ENCODE measurements around the gene CNOT10. TPM values are rescaled to one million over a fixed set of nuclear protein-coding genes. Genes with fewer than 3 reads are reported as not detected.

The CNOT10 gene
- total RNA-seq (10 to 100 TPM; 29.9 to 57.5 TPM), polyA plus RNA-seq (10 to 100 TPM; 14.1 to 14.4 TPM)
- long read RNA-seq, donor 1, partial matches to known transcripts: 5 of 9 reads
- long read RNA-seq, donor 1, other reads (novel, unspliced or antisense): 0 of 9 reads
- long read RNA-seq, donor 2, partial matches to known transcripts: 0 of 1 reads
- long read RNA-seq, donor 2, other reads (novel, unspliced or antisense): 0 of 1 reads
- long read RNA-seq, donor 3, partial matches to known transcripts: 0 of 2 reads
- long read RNA-seq, donor 3, other reads (novel, unspliced or antisense): 0 of 2 reads
- long read RNA-seq, donor 4, partial matches to known transcripts: 0 of 1 reads
- long read RNA-seq, donor 4, other reads (novel, unspliced or antisense): 0 of 1 reads
- long read RNA-seq, donor 5, transcript CNOT10-201 (19 exons, 2,815 nt): major isoform, 10 of 13 reads
- long read RNA-seq, donor 5, partial matches to known transcripts: 0 of 13 reads
- long read RNA-seq, donor 5, other reads (novel, unspliced or antisense): 0 of 13 reads

GRCh38 chr3:32684800-32685542 lies at the start of gene CNOT10:
Gene CNOT10, plus strand, starts transcription at chr3:32685188. Its CDS starts 273 bp downstream, at chr3:32685461.
- peaks cover 0 to 7% (median 1%) of the 10 kb centered on the region in 4 donors for H3K36me3 ChIP-seq (ENCODE audit: control insufficient read depth in 4 of 4, insufficient read depth in 4 of 4, low read length in 4 of 4)

GRCh38 chr3:32640939-32641338 lies 44.0 kb upstream of the CNOT10 start:
- WGBS, 2 donors: 68 to 76% methylated on average over 3 of the region's 3 CpGs
- Histone ChIP-seq H3K9ac (ENCODE audit: insufficient read depth in 1 of 2, low read length in 2 of 2) (no peak overlapping the region), H3K27me3 (ENCODE audit: control insufficient read depth in 3 of 3, insufficient read depth in 3 of 3, low read length in 2 of 3) (no peaks in the 10 kb centered on the region), H3K36me3 (ENCODE audit: control insufficient read depth in 4 of 4, insufficient read depth in 4 of 4, low read length in 4 of 4) (no peaks in the 10 kb centered on the region), H3K4me3 (no peak overlapping the region), H3K9me3 (ENCODE audit: control insufficient read depth in 4 of 4, insufficient read depth in 3 of 4, low read length in 3 of 4) (no peaks in the 10 kb centered on the region), H3K27ac (ENCODE audit: low read depth in 1 of 2, low read length in 1 of 2) (no peak overlapping the region), H3K4me1 (ENCODE audit: control insufficient read depth in 5 of 5, insufficient read depth in 5 of 5, low read length in 5 of 5) (peaks cover 0 to 16% (median 0%) of the 10 kb centered on the region in 5 donors)
- no peak for DNase-seq
- TF ChIP-seq CTCF (IDR thresholded peaks at IDR 0.05; ENCODE audit: control extremely low read depth, extremely low read depth): no peak
- ATAC-seq (ENCODE audit: insufficient read depth, low FRiP score): no peak

More at GRCh38 chr3:32684800-32685542, at the start of gene CNOT10:
- Histone ChIP-seq H3K27ac (ENCODE audit: low read depth in 1 of 2, low read length in 1 of 2) (peak within 1 kb of the TSS; percentile 91 to 93), H3K9me3 (ENCODE audit: control insufficient read depth in 4 of 4, insufficient read depth in 3 of 4, low read length in 3 of 4) (no peaks in the 10 kb centered on the region), H3K4me1 (ENCODE audit: control insufficient read depth in 5 of 5, insufficient read depth in 5 of 5, low read length in 5 of 5) (peaks cover 0 to 21% (median 7%) of the 10 kb centered on the region in 5 donors), H3K9ac (ENCODE audit: insufficient read depth in 1 of 2, low read length in 2 of 2) (peak within 1 kb of the TSS; percentile 63 to 96), H3K4me3 (peak within 1 kb of the TSS; percentile 96), H3K27me3 (ENCODE audit: control insufficient read depth in 3 of 3, insufficient read depth in 3 of 3, low read length in 2 of 3) (no peaks in the 10 kb centered on the region)
- WGBS, 2 donors: 0% methylated on average over 59 to 60 of the region's 60 CpGs
- DNase-seq (peak; percentile 96 to 98 (median 97)), ATAC-seq (ENCODE audit: insufficient read depth, low FRiP score) (peak; percentile 100)
- no peak for TF ChIP-seq CTCF (IDR thresholded peaks at IDR 0.05; ENCODE audit: control extremely low read depth, extremely low read depth)

- Histone ChIP-seq H3K9me3 (ENCODE audit: control insufficient read depth in 4 of 4, insufficient read depth in 3 of 4, low read length in 3 of 4) (no peaks in the 10 kb centered on the region), H3K9ac (ENCODE audit: insufficient read depth in 1 of 2, low read length in 2 of 2) (no peak overlapping the region), H3K4me1 (ENCODE audit: control insufficient read depth in 5 of 5, insufficient read depth in 5 of 5, low read length in 5 of 5) (peaks cover 0 to 16% (median 0%) of the 10 kb centered on the region in 5 donors), H3K36me3 (ENCODE audit: control insufficient read depth in 4 of 4, insufficient read depth in 4 of 4, low read length in 4 of 4) (no peaks in the 10 kb centered on the region), H3K4me3 (no peak overlapping the region), H3K27ac (ENCODE audit: low read depth in 1 of 2, low read length in 1 of 2) (no peak overlapping the region), H3K27me3 (ENCODE audit: control insufficient read depth in 3 of 3, insufficient read depth in 3 of 3, low read length in 2 of 3) (no peaks in the 10 kb centered on the region)
- TF ChIP-seq CTCF (IDR thresholded peaks at IDR 0.05; ENCODE audit: control extremely low read depth, extremely low read depth): no peak
- WGBS, 2 donors: 84 to 91% methylated on average over 4 of the region's 4 CpGs
- ATAC-seq (ENCODE audit: insufficient read depth, low FRiP score) (peak; percentile 34), DNase-seq (peak; percentile 93 to 99 (median 98))
Observed at GRCh38 chr3:32641356-32641755, 43.6 kb upstream of the CNOT10 start.

All from lung (tissue), 16 donors.